Ishikawa (cell line): Measurements from ENCODE around the gene NR3C2.

Source experiments
- EGR1 ChIP-seq: IDR thresholded peaks from 2 replicates; pipeline ENCODE4 v1.6.1; 2012
- RAD21 ChIP-seq: IDR thresholded peaks from 2 replicates; pipeline ENCODE4 v1.6.1; 2012; ENCODE audit warnings: low read depth
- REST ChIP-seq: IDR thresholded peaks from 2 replicates; pipeline ENCODE4 v1.6.1; 2012; ENCODE audit warnings: low read depth, mild to moderate bottlenecking
- TEAD4 ChIP-seq: IDR thresholded peaks from 2 replicates; pipeline ENCODE4 v1.6.1; 2012
- TF ChIP-seq, protein P1 (sequence below): IDR thresholded peaks from 2 replicates; pipeline ENCODE4 v1.6.1; 2012

GRCh38 chr4:148430854-148431253, 11.4 kb downstream of the NR3C2 start:
- TF ChIP-seq EGR1 (no peak), RAD21 (no peak), TEAD4 (no peak), REST (no peak)
- TF ChIP-seq, protein P1, sequence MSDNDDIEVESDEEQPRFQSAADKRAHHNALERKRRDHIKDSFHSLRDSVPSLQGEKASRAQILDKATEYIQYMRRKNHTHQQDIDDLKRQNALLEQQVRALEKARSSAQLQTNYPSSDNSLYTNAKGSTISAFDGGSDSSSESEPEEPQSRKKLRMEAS, result no peak
